UCSD-AML1 (cell line): ENCODE results near the gene HENMT1.
A peak's percentile ranks its signal among the peaks of the same experiment; 100 is the strongest.
"Not testable (repeated sequence)": the region's sequence is repeated elsewhere in the genome, so short reads cannot be mapped to it uniquely, and the experiment has no call there.

Experiments
- DNase-seq: peaks from one replicate; lab custom pipeline; 2025; ENCODE audit not compliant: unreplicated experiment; lab: John Stamatoyannopoulos, UW

The HENMT1 gene

DNA sequence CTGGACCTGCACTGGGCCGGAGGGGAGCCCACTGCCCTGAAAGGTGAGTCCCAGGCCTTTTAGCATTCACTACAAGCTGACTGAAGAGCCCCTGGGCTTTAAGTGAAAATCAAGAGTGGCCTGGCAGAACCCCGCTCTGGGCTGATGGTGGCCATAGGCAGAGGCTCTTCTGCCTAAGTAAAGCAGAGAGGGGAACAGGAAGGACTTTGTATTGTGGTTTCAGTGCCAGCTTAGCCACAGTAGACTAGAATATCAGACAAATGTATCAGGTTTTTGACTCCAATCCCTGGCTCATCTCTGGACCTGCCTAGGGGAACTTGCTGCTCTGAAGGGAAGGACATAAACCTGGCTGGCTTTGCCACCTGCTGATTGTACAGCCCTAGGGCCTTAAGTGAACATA lies 10.2 kb upstream of the HENMT1 start:
- no peak for DNase-seq

DNA sequence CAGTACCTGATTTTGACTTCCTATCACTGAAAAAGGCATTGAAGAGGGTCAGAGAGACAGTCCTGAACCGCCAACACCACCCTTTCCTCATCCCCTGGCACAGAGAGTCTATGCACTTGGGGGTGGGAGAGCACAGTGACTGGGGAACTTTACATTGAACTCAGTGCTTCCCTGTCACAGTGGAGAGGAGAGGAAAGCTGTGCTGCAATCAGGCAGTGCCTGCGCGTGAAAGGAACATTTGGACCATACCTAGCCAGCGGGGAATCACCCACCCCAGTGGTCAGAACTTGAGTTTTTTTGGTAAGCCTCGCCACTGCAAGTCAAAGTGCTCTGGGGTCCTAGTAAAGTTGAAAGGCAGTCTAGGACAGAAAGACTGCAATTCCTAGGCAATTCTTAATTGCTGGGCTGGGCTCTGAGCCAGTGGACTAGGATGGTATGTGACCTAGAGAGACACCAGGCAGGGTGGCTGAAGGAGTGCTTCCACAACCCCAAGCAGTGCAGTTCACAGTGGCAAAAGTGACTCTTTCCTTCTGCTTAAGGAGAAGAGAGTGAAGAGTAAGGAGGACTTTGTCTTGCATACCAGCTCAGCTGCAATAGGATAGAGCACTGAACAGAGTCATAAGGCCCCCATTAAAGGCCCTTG lies 9.4 kb upstream of the HENMT1 start:
- DNase-seq = no peak

DNA sequence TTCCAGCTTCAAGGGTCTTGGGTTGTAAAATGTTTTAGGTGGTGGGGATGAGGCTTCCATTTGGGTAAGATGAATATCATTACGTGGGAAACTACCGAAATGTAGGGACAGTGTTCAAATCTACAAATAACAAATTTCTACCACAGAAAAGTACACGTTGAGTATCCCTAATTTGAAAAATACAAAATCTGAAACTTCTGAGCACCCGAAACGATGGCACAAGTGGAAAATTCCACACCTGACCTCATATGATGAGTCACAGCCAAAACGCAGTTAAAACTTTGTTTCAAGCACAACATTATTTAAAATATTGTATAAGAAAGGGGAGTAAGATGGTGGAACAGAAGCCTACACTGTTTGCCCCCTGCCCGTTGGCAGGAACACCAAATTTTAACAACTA lies 8.8 kb upstream of the HENMT1 start:
- no peak for DNase-seq

DNA sequence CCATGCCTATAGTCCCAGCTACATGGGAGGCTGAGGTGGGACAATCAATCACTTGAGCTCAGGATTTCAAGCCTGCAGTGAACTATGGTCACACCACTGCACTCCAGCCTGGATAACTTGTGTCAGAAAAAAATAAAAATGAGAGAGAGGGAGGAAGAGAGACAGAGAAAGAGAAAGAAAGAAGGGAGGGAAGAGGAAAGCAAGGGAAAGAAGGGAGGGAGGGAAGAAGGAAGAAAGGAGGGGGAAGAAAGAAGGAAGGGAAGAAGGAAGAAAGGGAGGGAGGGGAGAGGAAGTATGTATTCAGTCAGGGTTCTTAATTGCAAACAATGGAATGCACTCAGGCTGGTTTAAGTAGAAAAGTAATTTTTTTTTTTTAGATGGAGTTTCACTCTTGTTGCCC lies 7.9 kb upstream of the HENMT1 start:
- DNase-seq = no peak

DNA sequence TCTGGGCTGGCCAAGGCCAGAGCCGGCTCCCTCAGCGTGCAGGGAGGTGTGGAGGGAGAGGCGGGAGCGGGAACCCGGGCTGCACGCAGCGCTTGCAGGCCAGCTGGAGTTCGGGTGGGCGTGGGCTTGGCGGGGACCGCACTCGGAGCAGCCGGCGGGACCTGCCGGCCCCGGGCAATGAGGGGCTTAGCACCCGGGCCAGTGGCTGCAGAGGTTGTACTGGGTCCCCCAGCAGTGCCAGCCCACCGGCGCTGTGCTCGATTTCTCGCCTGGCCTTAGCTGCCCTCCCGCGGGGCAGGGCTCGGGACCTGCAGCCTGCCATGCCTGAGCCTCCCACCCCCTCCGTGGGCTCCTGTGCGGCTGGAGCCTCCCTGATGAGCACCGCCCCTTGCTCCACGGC lies 6.5 kb upstream of the HENMT1 start:
- not testable (repeated sequence) for DNase-seq

DNA sequence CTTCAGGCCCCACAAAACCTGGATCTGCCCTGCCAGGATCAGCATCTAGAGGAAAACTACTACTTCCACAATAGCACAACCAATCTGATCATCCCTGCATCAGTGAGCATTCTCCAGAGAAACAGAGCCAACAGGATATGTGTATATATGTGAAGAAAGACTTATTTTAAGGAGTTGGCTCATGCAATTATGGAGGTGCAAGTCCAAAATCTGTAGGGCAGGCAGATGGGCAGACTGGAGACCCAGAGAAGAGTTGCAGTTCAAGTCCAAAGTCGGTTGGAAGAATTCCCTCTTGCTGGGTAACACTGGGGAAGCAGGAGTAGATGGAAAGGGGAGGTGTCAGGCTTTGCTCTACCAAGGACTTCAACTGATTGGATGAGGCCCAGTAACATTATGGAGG lies 4.9 kb upstream of the HENMT1 start:
- no peak for DNase-seq

DNA sequence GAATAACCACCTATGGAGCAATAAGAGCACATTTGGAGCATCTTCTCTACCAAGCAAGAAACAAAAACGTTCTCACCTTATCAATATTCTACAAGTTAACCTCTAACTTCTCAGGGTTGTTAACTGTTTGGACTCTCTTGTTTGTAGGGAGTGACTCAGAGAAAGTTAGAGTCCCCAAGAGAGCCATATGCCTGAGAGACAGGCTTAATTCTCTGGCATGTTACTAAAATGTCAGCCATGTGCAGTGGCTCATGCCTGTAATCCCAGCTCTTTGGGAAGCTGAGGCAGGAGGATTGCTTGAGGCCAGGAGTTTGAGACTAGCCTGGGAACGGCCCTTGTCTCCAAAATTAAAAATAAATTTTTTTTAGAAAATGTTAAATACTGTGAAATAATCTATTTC lies 4.2 kb upstream of the HENMT1 start:
- no peak for DNase-seq

DNA sequence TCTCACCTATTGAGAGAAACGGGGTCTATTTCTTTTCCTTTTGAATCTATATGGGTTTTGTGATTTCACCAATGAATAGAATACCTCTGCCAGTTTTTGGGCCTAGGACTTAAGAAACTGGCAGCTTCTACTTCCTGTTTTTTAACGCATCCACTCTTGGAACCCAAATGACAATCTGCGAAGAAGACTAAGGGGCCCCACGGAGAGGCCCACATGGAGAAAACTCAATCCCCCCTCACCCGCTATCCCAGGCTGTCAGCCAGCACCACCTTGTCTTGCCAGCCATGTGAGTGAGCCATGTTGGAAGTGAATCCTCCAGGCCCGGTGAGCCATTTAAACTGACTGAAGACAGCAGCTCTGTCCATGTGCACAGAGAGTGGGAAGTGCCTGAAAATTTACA lies 3.6 kb upstream of the HENMT1 start:
- no peak for DNase-seq

DNA sequence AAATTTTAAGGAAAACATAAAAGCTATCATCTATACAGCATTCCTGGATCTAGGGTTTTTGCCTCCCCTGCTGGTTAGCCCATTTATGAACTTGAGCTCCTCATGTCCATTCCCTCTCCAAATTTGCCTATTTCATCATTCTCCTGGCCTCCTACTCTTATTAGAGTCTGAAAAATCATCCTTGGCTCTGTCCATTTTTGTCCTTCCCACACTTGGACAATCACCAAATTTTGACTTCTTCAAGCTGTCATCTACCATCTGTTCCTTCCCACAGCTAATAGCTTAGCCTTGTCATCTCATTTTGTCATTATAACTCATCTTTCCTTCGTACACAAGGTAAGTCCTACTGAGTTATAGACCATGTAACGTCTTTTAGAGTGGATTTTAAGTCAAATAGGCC lies 2.2 kb upstream of the HENMT1 start:
- no peak for DNase-seq

DNA sequence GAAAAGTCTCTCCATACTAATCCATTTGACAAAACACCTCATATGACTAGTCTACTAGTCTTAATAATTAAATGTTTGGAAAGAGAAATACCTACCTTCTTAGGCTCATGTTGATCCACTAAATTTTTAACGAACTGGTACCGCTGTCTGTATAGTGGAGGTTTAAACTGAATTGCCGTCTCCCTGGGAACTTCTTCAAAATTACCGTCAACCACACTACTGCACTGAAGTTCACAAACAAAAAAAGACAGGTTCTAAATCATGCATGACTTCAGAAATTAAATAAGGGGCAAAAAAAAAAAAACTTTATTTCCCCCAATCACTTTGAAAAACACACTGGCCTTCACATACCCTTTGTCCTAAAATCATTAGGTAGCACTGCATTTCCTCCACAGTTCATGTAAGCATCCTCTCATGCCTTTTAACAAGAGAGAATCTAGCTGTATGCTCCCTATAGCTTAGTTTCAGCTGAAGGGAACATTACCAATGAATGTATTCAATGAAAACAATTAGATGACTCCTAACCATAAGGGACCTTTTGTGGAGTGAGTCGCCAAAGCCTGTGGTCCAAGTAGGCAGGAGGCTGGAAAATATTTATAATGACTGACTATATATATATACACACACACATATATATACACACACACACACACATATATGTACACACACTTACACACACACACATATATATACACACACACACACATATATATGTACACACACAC lies 3.4 kb downstream of the HENMT1 start:
- no peak for DNase-seq

DNA sequence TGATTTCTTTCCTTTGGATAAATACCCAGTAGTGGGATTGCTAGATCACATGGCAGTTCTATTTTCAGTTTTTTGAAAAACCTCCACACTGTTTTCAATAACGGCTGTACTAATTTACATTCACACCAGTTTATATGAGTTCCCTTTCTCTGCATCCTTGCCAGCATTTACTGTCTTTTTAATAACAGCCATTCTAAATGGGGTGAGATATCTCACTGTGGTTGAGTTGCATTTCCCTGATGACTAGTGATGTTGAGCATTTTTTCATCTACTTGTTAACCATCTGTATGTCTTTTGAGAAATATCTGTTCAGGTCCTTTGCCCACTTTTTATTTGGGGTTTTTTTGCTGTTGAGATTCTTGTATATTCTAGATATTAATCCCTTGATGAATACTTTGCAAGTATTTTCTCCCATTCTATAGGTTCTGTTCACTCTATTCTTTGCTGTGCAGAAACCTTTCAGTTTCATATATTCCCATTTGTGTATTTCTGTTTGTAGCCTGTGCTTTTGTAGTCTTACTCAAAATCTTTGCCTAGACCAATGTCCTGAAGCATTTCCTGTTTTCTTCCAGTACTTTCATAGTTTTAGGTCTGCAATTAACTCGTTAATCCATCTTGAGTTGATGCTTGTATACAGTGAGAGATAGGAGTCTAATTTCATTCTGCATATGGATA lies 7.3 kb downstream of the HENMT1 start:
- no peak for DNase-seq

DNA sequence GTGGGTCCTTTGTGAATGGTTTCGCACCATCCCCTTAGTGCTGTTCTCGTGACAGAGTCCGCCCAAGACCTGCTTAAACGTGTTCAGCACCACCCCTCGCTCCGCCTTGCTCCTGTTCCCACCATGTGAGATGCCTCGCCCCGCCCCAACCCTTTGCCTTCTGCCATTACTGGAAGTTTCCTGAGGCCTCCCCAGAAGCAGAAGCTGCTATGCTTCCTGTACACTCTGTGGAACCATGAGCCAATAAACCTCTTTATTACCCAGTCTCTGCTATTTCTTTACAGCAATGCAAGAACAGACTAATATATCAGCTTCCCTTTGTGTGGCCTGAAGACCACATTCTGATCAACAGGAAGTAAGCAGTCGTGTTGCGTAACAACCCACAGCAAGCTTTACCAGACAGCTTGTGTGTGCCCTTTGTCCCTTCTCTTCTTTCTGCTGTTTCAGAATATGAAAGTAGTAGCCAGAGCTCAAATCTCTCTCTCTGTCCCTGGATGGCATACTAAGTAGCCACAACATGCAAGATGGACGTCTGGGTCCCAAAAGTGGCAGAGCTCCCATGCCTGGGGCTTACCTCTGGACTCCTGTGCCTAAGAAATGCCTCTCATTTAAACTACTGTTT lies 14.1 kb downstream of the HENMT1 start:
- DNase-seq = peak; percentile 87

DNA sequence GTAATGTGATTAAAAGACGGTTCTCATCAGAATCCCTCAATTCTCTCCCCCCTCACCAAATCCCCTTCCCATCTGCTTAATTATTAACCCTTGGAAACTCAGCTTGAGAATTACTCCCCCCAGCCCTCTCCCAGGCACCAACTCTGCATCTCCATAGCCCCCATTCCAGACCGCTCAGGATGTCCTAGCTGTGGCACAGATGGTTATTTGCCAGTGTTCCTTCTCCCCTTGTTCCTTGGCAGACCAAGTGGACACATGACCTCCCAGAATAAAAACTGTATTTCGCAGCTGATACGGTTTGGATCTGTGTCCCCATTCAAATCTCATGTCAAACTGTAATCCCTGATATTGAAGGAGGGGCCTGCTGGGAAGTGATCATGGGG lies 14.6 kb downstream of the HENMT1 start:
- DNase-seq = no peak

DNA sequence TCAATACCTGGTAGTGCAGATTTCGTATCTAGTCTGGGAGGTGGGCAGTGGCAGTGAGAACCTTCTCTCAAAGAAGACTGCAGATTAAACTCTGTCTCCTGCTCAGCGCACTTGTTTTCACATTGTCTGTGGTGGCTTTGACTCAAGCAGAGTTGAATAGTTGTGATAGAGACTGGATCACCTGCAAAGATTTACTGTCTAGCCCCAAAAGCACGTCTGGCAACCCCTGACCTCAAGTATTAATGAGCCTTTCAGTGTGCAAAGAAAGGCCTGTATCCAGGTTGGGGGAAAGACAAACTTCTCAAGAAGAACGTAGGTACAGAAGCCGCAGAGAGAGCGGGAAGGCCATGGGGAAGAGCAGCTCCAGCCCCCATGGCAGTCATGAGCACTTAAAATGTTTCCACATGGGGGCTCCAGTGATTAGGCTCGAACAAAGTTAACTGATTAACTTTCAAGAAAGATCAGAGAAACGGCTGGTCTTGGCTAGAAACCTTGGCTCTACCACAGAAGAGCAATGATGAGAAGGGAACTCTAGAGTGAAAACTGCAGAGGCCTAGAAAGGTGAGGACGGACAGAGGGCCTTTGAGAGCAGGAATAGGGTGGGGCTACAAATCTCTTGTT lies 15.2 kb downstream of the HENMT1 start:
- DNase-seq = no peak

DNA sequence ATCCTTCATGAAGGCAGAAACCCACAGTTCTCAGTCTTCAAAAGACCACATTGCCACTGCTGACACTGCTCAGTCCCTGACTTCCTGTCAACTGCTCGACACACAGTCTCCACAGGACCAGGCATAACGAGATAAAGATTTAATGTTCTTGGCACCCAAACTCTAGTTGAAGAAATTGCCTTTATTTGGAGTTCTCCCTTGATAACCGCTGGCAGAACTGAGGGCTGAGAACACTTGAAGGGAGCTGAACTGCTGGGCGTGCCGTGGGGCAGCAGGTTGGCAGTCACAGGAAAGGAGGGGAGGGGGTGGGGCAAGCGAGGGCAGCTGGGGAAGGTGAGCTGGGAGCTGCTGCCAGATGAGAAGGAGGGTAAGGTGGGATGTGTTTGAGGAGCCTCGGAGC lies 15.9 kb downstream of the HENMT1 start:
- peak; percentile 31 for DNase-seq

DNA sequence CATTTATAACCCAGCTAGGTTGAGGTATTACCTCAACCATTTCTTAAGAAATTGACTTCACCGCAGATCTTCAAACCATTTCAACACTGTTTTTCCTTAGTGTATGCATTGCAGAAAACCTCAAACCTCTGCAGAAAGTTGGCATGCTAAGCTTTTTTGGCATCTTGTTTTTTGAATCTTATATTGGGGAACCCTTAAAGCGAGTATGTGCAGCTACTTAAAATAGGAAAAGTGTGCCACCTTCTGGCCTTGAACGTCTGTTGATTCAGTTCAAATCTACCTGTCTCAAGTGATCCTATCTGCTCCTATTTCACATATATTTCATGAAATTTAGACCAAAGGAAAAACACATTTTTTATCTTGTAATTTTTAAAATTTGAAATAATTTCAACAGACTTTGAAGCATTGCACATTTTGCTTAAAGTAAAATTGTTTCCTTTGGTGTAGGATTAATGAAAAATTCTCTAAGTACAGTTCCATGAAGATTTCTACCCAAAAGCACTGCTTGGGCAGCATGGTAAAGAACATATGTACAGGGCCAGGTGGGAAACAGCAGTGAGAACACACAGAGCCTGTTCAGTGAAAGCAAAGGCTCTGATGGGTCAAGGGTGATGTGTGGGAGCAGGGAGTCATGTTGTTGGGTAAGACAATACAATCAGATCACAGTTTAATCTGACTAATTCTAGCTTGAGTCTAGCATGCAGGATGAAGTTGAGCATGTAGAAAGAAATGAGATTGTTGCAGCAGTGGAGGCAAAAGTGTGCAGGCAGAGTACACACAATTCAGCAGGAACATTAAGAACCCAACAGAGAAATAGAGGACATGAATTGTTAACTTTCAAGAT lies 17.2 kb downstream of the HENMT1 start:
- DNase-seq = no peak

DNA sequence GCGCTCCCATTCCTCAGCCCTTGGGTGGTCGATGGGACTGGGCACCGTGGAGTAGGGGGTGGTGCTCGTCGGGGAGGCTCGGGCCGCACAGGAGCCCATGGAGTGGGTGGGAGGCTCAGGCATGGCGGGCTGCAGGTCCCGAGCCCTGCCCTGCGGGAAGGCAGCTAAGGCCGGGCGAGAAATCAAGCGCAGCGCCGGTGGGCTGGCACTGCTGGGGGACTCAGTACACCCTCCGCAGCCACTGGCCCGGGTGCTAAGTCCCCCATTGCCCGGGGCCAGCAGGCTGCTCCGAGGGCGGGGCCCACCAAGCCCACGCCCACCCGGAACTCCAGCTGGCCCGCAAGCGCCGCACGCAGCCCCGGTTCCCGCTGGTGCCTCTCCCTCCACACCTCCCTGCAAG lies 20.0 kb downstream of the HENMT1 start:
- not testable (repeated sequence) for DNase-seq

DNA sequence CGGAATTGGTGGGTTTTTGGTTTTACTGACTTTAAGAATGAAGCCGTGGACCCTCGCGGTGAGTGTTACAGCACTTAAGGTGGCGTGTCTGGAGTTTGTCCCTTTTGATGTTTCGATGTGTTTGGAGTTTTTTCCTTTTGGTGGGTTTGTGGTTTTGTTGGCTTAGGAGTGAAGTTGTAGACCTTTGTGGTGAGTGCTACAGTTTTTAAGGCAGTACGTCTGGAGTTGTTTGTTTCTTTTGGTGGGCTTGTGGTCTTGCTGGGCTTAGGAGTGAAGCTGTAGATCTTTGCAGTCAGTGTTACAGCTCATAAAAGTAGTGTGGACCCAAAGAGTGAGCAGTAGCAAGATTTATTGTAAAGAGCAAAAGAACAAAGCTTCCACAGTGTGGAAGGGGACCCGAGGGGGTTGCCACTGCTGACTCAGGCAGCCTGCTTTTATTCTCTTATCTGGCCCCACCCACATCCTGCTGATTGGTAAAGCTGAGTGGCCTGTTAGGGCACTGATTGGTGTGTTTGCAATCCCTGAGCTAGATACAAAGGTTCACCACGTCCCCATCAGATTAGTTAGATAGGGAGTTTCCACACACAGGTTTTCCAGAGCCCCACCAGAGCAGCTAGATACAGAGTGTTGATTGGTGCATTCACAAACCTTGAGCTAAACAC lies 20.9 kb downstream of the HENMT1 start:
- no peak for DNase-seq

DNA sequence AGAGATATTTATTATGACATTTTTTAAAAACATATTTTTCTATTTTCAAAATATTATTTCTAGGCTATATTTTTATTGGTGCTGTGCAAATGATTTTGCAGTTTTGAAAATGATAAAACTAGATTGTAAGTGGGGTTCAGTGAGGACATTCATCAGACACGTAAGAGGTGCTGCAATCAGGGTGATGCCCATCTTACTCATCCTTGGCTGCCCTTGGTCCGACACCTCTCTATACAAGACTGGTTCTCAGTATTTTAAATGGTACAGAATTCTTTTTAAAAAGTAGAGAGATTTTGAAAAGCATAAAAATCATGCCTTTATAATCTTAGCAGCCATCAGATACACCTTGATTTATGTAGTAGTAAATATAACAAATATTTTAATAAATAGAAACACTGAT lies 24.0 kb downstream of the HENMT1 start:
- DNase-seq = no peak

DNA sequence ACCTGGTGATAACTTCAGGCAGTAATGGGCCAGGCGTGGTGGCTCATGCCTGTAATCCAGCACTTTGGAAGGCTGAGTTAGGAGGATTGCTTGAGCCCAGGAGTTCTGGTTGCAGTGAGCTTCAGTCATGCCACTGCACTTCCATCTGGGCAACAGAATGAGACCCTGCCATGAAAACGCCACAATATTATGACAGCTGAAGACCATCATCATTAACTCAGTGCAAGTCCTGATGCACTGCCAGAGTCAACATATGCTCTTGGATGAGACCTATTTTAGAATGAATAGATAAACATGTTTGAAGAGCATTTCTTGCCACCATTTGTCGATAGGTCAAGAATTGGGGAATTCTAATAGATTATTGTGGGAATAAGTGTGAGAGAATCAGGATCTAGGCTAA lies 26.4 kb downstream of the HENMT1 start:
- no peak for DNase-seq
